ENCODE measurements around the gene ANAPC10. TPM values are rescaled to one million over a fixed set of nuclear protein-coding genes. Genes with fewer than 3 reads are reported as not detected.

The ANAPC10 gene
- total and polyA plus RNA-seq, 2 experiments from 2014 or later = 22.4 to 31.7 TPM

DNA sequence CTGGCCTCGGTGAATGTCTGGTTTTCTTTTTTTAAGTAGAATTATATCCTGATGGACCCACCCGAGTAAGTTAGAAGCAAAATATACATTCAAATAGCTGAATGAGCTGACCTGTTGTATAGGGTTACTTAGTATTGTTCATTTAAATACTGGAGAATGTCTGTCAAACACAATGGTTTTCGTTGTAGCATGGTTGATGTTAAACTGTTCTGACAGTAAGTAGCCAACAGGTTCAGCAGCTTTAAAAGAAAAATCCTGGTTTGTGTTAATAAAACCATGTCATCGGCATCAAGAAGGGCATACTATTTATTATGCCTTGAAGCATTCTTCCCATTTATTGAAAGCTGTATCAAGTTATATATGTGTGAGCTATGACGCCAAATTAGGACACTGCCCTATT is 149.6 kb downstream of the ANAPC10 start:
- H4K20me1 ChIP-seq (ENCODE audit: insufficient read depth) = no peaks in the 10 kb centered on the region
- no peaks in the 10 kb centered on the region for H3K27me3 ChIP-seq (replicated peaks; ENCODE audit: insufficient read depth)
- TF ChIP-seq EZH2phosphoT487 (IDR thresholded peaks at IDR 0.05; ENCODE audit: insufficient read depth, low read depth) = no peak
- TF ChIP-seq EZH2 (IDR thresholded peaks at IDR 0.05; ENCODE audit: insufficient read depth, poor library complexity, severe bottlenecking) = no peak
- H3K9ac ChIP-seq = no peak overlapping the region
- no peak overlapping the region for H2AFZ ChIP-seq
- no peak overlapping the region for H3K4me2 ChIP-seq (ENCODE audit: unreplicated experiment)
- H3K9me3 ChIP-seq (ENCODE audit: low read depth) = no peaks in the 10 kb centered on the region
- no peak overlapping the region for H3K27ac ChIP-seq
- H3K9me2 ChIP-seq (ENCODE audit: insufficient read depth) = no peaks in the 10 kb centered on the region
- WGBS, 2 experiments (ENCODE audit: low coverage in 1 of 2, low lambda C conversion rate in 2 of 2, missing lambda C conversion rate in 2 of 2) = 36 to 40% methylated on average over 5 of the region's 5 CpGs
- DNase-seq = no peak
- in situ Hi-C loops (cut with MboI) = no loop called here
- no peaks in the 10 kb centered on the region for H3K4me1 ChIP-seq (ENCODE audit: insufficient read depth)
- H3K79me2 ChIP-seq (ENCODE audit: insufficient read depth) = no peaks in the 10 kb centered on the region
- H3K36me3 ChIP-seq (ENCODE audit: low read depth) = no peaks in the 10 kb centered on the region
- no peak overlapping the region for H3K4me3 ChIP-seq
- no peaks in the 10 kb centered on the region for H3F3A ChIP-seq (ENCODE audit: insufficient read depth)

DNA sequence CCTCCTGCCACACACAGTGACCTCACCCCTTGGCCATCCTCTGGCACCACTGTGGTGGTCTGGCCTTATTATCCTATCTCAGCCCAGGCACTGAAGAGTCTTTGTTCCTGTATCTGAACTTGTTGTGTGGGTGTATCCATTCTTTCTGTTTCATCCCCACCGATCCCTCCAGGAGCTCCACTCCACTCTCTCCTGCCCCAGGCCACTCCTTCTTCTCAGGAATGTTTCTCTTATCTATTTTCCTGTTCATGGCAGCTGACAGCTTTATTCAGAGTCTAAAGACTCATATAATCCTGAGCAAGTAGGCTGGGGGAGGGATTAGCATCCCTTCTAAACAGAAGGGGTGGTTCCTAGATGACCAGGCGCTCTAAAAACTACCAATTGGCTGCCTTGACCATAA is 150.0 kb downstream of the ANAPC10 start:
- Histone ChIP-seq H3K4me1 (ENCODE audit: insufficient read depth) (no peaks in the 10 kb centered on the region), H3K4me3 (no peak overlapping the region), H3K9ac (no peak overlapping the region), H3K9me3 (ENCODE audit: low read depth) (no peaks in the 10 kb centered on the region), H2AFZ (no peak overlapping the region), H3K27me3 (replicated peaks; ENCODE audit: insufficient read depth) (no peaks in the 10 kb centered on the region), H3K36me3 (ENCODE audit: low read depth) (no peaks in the 10 kb centered on the region), H3F3A (ENCODE audit: insufficient read depth) (no peaks in the 10 kb centered on the region), H3K27ac (no peak overlapping the region), H3K79me2 (ENCODE audit: insufficient read depth) (no peaks in the 10 kb centered on the region), H4K20me1 (ENCODE audit: insufficient read depth) (no peaks in the 10 kb centered on the region), H3K4me2 (ENCODE audit: unreplicated experiment) (no peak overlapping the region), H3K9me2 (ENCODE audit: insufficient read depth) (no peaks in the 10 kb centered on the region)
- in situ Hi-C loops (cut with MboI) = no loop called here
- no peak for DNase-seq
- TF ChIP-seq EZH2 (IDR thresholded peaks at IDR 0.05; ENCODE audit: insufficient read depth, poor library complexity, severe bottlenecking) = no peak
- no peak for TF ChIP-seq EZH2phosphoT487 (IDR thresholded peaks at IDR 0.05; ENCODE audit: insufficient read depth, low read depth)
- WGBS, 2 experiments (ENCODE audit: low coverage in 1 of 2, low lambda C conversion rate in 2 of 2, missing lambda C conversion rate in 2 of 2) = 51 to 67% methylated on average over 2 of the region's 2 CpGs

Other genes with a start within 250 kb of the ANAPC10 start
- 91.4 and 130 TPM in 2 replicates for gene ABCE1, start 115 bp upstream of the ANAPC10 start, total RNA-seq (2014; rRNA removed; shearing (Covaris generic))
- 65.3 and 65.5 TPM in 2 replicates for gene ABCE1, start 115 bp upstream of the ANAPC10 start, polyA plus RNA-seq (2016; fragmentation: Nextera tagmentation; extraction: Ambion mirVana)
- gene OTUD4, start 82.4 kb upstream of the ANAPC10 start, total RNA-seq (2014; rRNA removed; shearing (Covaris generic)) = 16.1 and 28.2 TPM in 2 replicates
- 11.6 and 15.7 TPM in 2 replicates for gene OTUD4, start 82.4 kb upstream of the ANAPC10 start, polyA plus RNA-seq (2016; fragmentation: Nextera tagmentation; extraction: Ambion mirVana)

All from GM23248 (cell line).